Tibial nerve (tissue), 4 donors: ENCODE results near the gene PEF1. TPM values are rescaled to one million over a fixed set of nuclear protein-coding genes. Genes with fewer than 3 reads are reported as not detected.

ENCODE experiments used
- DNase-seq, 2 donors: peaks; one replicate each; pipeline ENCODE4 v3.0.0-alpha.2; 2019; ENCODE audit warnings: low spot score in 2 of 2
- H3K27ac ChIP-seq, 4 donors: fragments of 200-600 bp; sonication (generic) in 3 of 4; one replicate each; pipeline ENCODE4 v1.5.1; 2017 to 2019; ENCODE audit warnings: mild to moderate bottlenecking in 1 of 4
- H3K27me3 ChIP-seq, 2 donors: fragments of 200-600 bp; sonication (generic) in 1 of 2; one replicate each; pipeline versions ENCODE4 v1.5.1 to v1.6.0; 2017 to 2019
- H3K36me3 ChIP-seq, 3 donors: fragments of 200-600 bp; sonication (generic); one replicate each; pipeline ENCODE4 v1.5.1; 2018 to 2019
- H3K4me1 ChIP-seq, 4 donors: fragments of 200-600 bp; sonication (generic) in 3 of 4; one replicate each; pipeline ENCODE4 v1.5.1; 2017 to 2019
- H3K4me3 ChIP-seq, 4 donors: fragments of 200-600 bp; sonication (generic) in 3 of 4; one replicate each; pipeline ENCODE4 v1.5.1; 2017 to 2019; ENCODE audit warnings: mild to moderate bottlenecking in 1 of 4, moderate library complexity in 1 of 4
- H3K9me3 ChIP-seq, 4 donors: fragments of 200-600 bp; sonication (generic) in 3 of 4; one replicate each; pipeline ENCODE4 v1.5.1; 2017 to 2019
- CTCF ChIP-seq, 5 experiments: fragments of 200-600 bp in 3 of 5; fragments of 450-650 bp in 2 of 5; sonication (generic) in 3 of 5; IDR thresholded peaks; one replicate each; pipeline ENCODE4 v1.5.1; 2016 to 2019; ENCODE audit warnings: antibody characterized with exemption in 5 of 5, mild to moderate bottlenecking in 3 of 5, moderate library complexity in 2 of 5
- EP300 ChIP-seq, 2 donors: sonication (generic); formaldehyde crosslinking; IDR thresholded peaks; one replicate each; pipeline ENCODE4 v1.6.1; 2017; ENCODE audit warnings: antibody characterized with exemption in 2 of 2, mild to moderate bottlenecking in 1 of 2
- POLR2A ChIP-seq, 2 donors: fragments of 450-650 bp; IDR thresholded peaks; one replicate each; pipeline ENCODE4 v1.6.1; 2017; ENCODE audit warnings: antibody characterized with exemption in 2 of 2, mild to moderate bottlenecking in 2 of 2, moderate library complexity in 2 of 2
- WGBS, 2 donors: methylation state at CpG; one replicate each; pipeline ENCODE4 v1.1.5; 2018; 5-methylcytosine and 5-hydroxymethylcytosine counted together
- total RNA-seq, 4 donors: library from RNA; depleted of rRNA; stranded (reverse); fragments of >200 nt; gene quantifications; one replicate each; pipeline ENCODE4 v1.1.0, GENCODE V29; 2016

The PEF1 gene
- total RNA-seq, 4 donors from 2014 or later, result 62.5 to 108 (median 89.7) TPM

- no peak for DNase-seq
- WGBS, 2 donors, result 67 to 83% methylated on average over 4 of the region's 4 CpGs
- no peak overlapping the region for H3K4me3 ChIP-seq
- H3K27me3 ChIP-seq, result no peaks in the 10 kb centered on the region
- peaks cover 0 to 47% (median 7%) of the 10 kb centered on the region in 3 donors for H3K36me3 ChIP-seq
- no peak overlapping the region for H3K27ac ChIP-seq
- H3K4me1 ChIP-seq, result peaks cover 0 to 25% (median 15%) of the 10 kb centered on the region in 4 donors
- TF ChIP-seq POLR2A (IDR thresholded peaks at IDR 0.05), result no peak
- no peak for TF ChIP-seq EP300 (IDR thresholded peaks at IDR 0.05)
- no peak for TF ChIP-seq CTCF (IDR thresholded peaks at IDR 0.05)
- H3K9me3 ChIP-seq, result no peaks in the 10 kb centered on the region
Measured at GRCh38 chr1:31625561-31626222, 19.0 kb downstream of the PEF1 start.

- Histone ChIP-seq H3K4me1 (peaks cover 0 to 25% (median 15%) of the 10 kb centered on the region in 4 donors), H3K27ac (no peak overlapping the region), H3K4me3 (no peak overlapping the region), H3K36me3 (peaks cover 0 to 39% (median 7%) of the 10 kb centered on the region in 3 donors), H3K9me3 (no peaks in the 10 kb centered on the region), H3K27me3 (no peaks in the 10 kb centered on the region)
- 90 to 94% methylated on average over 16 of the region's 16 CpGs for WGBS, 2 donors
- DNase-seq, result no peak
- TF ChIP-seq CTCF (IDR thresholded peaks at IDR 0.05), result no peak
- no peak for TF ChIP-seq EP300 (IDR thresholded peaks at IDR 0.05)
- TF ChIP-seq POLR2A (IDR thresholded peaks at IDR 0.05), result no peak
Measured at GRCh38 chr1:31624731-31625514, 19.8 kb downstream of the PEF1 start.

GRCh38 chr1:31624309-31624708 is 20.4 kb downstream of the PEF1 start:
- Histone ChIP-seq H3K4me1 (peaks cover 0 to 25% (median 15%) of the 10 kb centered on the region in 4 donors), H3K4me3 (no peak overlapping the region), H3K36me3 (peaks cover 0 to 33% (median under 1%) of the 10 kb centered on the region in 3 donors), H3K27me3 (no peaks in the 10 kb centered on the region), H3K9me3 (no peaks in the 10 kb centered on the region), H3K27ac (no peak overlapping the region)
- no peak for TF ChIP-seq POLR2A (IDR thresholded peaks at IDR 0.05)
- TF ChIP-seq CTCF (IDR thresholded peaks at IDR 0.05), result no peak
- TF ChIP-seq EP300 (IDR thresholded peaks at IDR 0.05), result no peak
- WGBS, 2 donors, result 55 to 71% methylated on average over 5 of the region's 5 CpGs
- no peak for DNase-seq

GRCh38 chr1:31623365-31623764 is 21.3 kb downstream of the PEF1 start:
- Histone ChIP-seq H3K4me1 (peaks cover 0 to 26% (median 15%) of the 10 kb centered on the region in 4 donors), H3K27ac (no peak overlapping the region), H3K27me3 (peaks cover 0 to 8% of the 10 kb centered on the region in 2 donors), H3K36me3 (peaks cover 0 to 23% (median 0%) of the 10 kb centered on the region in 3 donors), H3K9me3 (no peaks in the 10 kb centered on the region), H3K4me3 (no peak overlapping the region)
- DNase-seq, result no peak
- 92% methylated on average over 9 to 12 of the region's 12 CpGs for WGBS, 2 donors
- TF ChIP-seq CTCF (IDR thresholded peaks at IDR 0.05) (no peak), EP300 (IDR thresholded peaks at IDR 0.05) (no peak), POLR2A (IDR thresholded peaks at IDR 0.05) (no peak)
